HFFc6 (cell line): ENCODE results near the gene TBC1D2. TPM values are rescaled to one million over a fixed set of nuclear protein-coding genes. Genes with fewer than 3 reads are reported as not detected.

Experiments
- DNase-seq: peaks from one replicate; pipeline ENCODE4 v3.0.0-alpha.2; 2018
- H3K27ac Mint-ChIP-seq: 2 replicates; pipeline ENCODE4 v1.8.0; 2020; ENCODE audit warnings: mild to moderate bottlenecking, mixed read lengths
- H3K27me3 Mint-ChIP-seq: 2 replicates; pipeline ENCODE4 v1.8.0; 2021; ENCODE audit warnings: mild to moderate bottlenecking, moderate library complexity, mixed read lengths; ENCODE audit not compliant: insufficient read depth
- H3K36me3 Mint-ChIP-seq: 2 replicates; pipeline ENCODE4 v1.8.0; 2021; ENCODE audit warnings: low read depth, mixed read lengths
- H3K4me1 Mint-ChIP-seq: 2 replicates; pipeline ENCODE4 v1.8.0; 2020; ENCODE audit warnings: low read depth, mixed read lengths
- H3K4me3 Mint-ChIP-seq: 2 replicates; pipeline ENCODE4 v1.8.0; 2020; ENCODE audit warnings: mild to moderate bottlenecking, moderate library complexity, mixed read lengths
- H3K9me3 Mint-ChIP-seq: 2 replicates; pipeline ENCODE4 v1.8.0; 2020; ENCODE audit warnings: mild to moderate bottlenecking, mixed read lengths
- CTCF ChIP-seq: fragments of 200-600 bp; sonication (generic); IDR thresholded peaks from 2 replicates; pipeline ENCODE4 v1.5.0; 2021; ENCODE audit warnings: antibody characterized with exemption, mild to moderate bottlenecking
- total RNA-seq, 6 experiments: library from RNA; stranded (reverse); fragmentation: NEBNext Ultra II Directional; extraction: Animal tissue kit (Norgen Biotek cat#: 25700); gene quantifications; 2 replicates in 1 of 6; 3 replicates in 5 of 6; pipeline ENCODE4 v1.2.3, GENCODE V29; 2021

TBC1D2 gene
- total RNA-seq, 6 experiments from 2014 or later, result 31.9 to 39.4 (median 36.5) TPM

- peaks cover 15% of the 10 kb centered on the region for H3K4me1 Mint-ChIP-seq
- H3K9me3 Mint-ChIP-seq, result no peaks in the 10 kb centered on the region
- no peaks in the 10 kb centered on the region; the same call in 1 of the 2 replicates for H3K36me3 Mint-ChIP-seq
- no peak overlapping the region for H3K27ac Mint-ChIP-seq
- no peaks in the 10 kb centered on the region; the same call in none of the 2 replicates for H3K27me3 Mint-ChIP-seq
- no peak overlapping the region for H3K4me3 Mint-ChIP-seq
- no peak for TF ChIP-seq CTCF
- DNase-seq, result no peak
Observed at GRCh38 chr9:98209530-98209929, 45.9 kb downstream of the TBC1D2 start.

- Mint-ChIP-seq H3K27ac (no peak overlapping the region), H3K9me3 (no peaks in the 10 kb centered on the region), H3K36me3 (no peaks in the 10 kb centered on the region; the same call in 1 of the 2 replicates), H3K27me3 (no peaks in the 10 kb centered on the region; the same call in none of the 2 replicates), H3K4me1 (peaks cover 15% of the 10 kb centered on the region), H3K4me3 (no peak overlapping the region)
- no peak for TF ChIP-seq CTCF
- no peak for DNase-seq
Observed at GRCh38 chr9:98208635-98209034, 46.8 kb downstream of the TBC1D2 start.

GRCh38 chr9:98207606-98208005, 47.8 kb downstream of the TBC1D2 start:
- Mint-ChIP-seq H3K27me3 (no peaks in the 10 kb centered on the region; the same call in none of the 2 replicates), H3K27ac (no peak overlapping the region), H3K9me3 (no peaks in the 10 kb centered on the region), H3K36me3 (no peaks in the 10 kb centered on the region), H3K4me3 (no peak overlapping the region), H3K4me1 (peaks cover 15% of the 10 kb centered on the region)
- no peak for DNase-seq
- peak; percentile 39; the same call in 1 of the 2 replicates for TF ChIP-seq CTCF

- no peaks in the 10 kb centered on the region for H3K36me3 Mint-ChIP-seq
- H3K27me3 Mint-ChIP-seq, result no peaks in the 10 kb centered on the region; the same call in none of the 2 replicates
- DNase-seq, result no peak
- H3K27ac Mint-ChIP-seq, result peak overlapping the region; percentile 57; the same call in 1 of the 2 replicates
- H3K4me3 Mint-ChIP-seq, result no peak overlapping the region
- peaks cover 15% of the 10 kb centered on the region for H3K4me1 Mint-ChIP-seq
- TF ChIP-seq CTCF, result no peak
- H3K9me3 Mint-ChIP-seq, result no peaks in the 10 kb centered on the region
Observed at GRCh38 chr9:98206754-98207153, 48.7 kb downstream of the TBC1D2 start.

- H3K4me3 Mint-ChIP-seq, result no peak overlapping the region
- H3K27me3 Mint-ChIP-seq, result no peaks in the 10 kb centered on the region; the same call in 1 of the 2 replicates
- 0 out of 2 replicates have a peak, but pooled peaks cover 1% of the 10 kb centered on the region for H3K36me3 Mint-ChIP-seq
- H3K9me3 Mint-ChIP-seq, result no peaks in the 10 kb centered on the region
- TF ChIP-seq CTCF, result no peak
- DNase-seq, result no peak
- H3K27ac Mint-ChIP-seq, result no peak overlapping the region
- H3K4me1 Mint-ChIP-seq, result peaks cover 15% of the 10 kb centered on the region
Observed at GRCh38 chr9:98204692-98205091, 50.8 kb downstream of the TBC1D2 start.

- H3K27ac Mint-ChIP-seq, result no peak overlapping the region
- H3K4me1 Mint-ChIP-seq, result peaks cover 15% of the 10 kb centered on the region
- no peaks in the 10 kb centered on the region for H3K9me3 Mint-ChIP-seq
- no peak for DNase-seq
- no peak overlapping the region for H3K4me3 Mint-ChIP-seq
- no peaks in the 10 kb centered on the region; the same call in 1 of the 2 replicates for H3K27me3 Mint-ChIP-seq
- no peak for TF ChIP-seq CTCF
- H3K36me3 Mint-ChIP-seq, result 0 out of 2 replicates have a peak, but pooled peaks cover 5% of the 10 kb centered on the region
Observed at GRCh38 chr9:98203153-98203552, 52.3 kb downstream of the TBC1D2 start.
